Putamen (tissue), 1 donor: ENCODE results near the gene MCM3.

Source experiments
- DNase-seq: peaks from one replicate; pipeline ENCODE4 v3.0.0-alpha.2; 2016; ENCODE audit warnings: low spot score

MCM3 gene

DNA sequence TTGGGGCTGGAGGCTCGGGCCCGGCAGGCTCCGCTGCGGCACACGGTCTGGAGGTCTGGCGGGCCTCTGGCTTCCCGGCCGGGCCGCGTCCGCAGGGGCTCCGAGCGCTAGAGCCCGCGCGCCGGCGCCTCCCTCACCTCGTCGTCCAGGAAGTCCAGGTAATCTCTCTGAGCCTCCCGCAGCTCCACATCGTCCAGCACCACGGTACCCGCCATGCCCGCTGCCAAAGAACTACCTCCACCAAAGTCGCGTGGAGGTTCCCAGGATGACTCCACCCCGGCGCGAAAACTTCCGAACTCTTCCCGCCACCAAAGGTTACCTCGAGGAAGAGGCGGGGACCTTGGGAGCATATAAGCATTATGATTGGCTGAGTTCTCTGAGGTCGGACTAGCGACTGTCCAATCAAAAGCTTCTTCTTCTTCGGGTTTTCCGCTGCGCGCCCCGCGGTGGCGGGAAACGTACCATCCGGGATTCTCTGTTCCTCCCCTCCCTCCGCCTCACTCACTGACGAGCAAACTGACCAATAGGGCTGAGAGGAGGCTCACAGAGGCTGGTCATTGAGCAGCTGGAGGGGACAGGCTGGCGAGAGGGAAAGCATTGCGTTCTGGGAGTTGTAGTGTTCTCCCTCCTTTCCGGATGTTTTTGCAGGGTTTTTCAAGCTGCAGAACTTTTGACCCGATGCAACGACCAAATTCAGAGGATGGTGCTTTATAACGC is at the start of gene MCM3:
Gene MCM3 (minus strand): TSS at position 283 of the 717 bp plus-strand sequence. CDS start 68 bp downstream, at position 215.
- peak; percentile 100 for DNase-seq

GRCh38 chr6:52333840-52334200 is 49.3 kb upstream of the MCM3 start:
- no peak for DNase-seq

DNA sequence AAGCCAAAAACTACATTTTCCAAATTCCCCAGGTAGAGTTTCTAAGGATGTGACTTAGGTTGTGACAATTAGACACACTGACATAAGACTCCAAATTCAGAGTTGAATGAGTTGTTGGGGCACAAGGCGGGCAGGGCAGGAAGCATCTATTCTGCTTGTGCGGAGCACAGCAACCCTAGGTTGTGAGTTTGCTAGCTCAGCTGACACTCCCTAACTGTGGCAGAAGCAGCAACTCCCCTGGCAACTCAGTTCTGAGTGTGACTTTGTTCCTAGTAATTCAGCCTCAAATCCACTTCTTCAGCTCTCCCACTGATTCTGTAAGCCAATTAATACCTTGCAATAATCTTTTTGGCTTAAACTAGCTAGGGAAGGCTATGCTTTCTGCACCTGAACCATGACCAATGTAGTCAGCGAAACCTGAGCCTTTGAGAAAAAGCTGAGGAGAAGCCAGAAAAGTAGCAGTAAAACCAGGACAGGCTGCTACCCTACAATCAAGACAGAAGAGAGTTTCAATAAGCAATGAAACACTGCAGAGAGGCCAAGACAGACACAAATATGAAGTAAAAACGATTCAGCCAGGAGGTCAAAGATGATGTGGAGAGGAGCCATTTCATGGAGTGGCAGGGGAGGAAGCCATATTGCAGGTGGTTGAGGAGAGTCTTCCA is 47.4 kb upstream of the MCM3 start:
- DNase-seq, result no peak

DNA sequence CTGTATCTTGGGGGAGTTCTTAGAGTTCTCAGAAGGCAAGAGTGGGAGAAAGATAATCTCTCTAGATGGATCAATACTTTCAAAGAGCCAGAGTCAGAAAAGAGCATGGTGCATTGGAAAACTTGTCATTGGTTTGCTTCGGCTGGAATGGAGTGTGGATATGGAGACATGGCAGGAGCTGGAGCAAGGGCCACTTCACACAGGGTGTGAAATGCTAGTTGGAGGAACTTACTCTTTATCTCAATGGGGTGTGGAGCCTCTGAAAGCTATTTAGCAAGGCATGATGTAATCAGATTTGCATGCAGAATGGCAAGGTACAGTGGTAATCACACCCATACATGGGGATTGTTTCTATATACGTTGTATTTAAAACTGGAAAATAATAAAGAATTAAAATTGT is 45.9 kb upstream of the MCM3 start:
- DNase-seq, result no peak

DNA sequence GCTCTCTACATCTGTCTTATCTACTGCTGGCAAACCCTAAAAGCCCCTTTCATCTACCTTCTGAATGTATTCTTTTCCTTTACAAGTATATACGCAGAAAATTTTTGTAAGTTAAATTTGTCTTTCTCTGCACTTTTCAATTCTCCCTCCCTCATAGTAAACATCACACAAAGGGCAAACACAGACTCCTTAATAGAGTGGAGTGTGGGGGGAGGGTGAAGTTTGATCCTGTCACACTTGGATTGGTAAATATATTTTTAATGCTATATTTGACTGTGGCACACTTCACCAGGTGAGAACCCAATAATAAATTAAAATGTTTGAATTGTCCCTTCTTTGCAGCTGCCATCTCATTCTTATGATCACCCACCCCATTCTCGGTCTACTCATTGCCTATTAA is 44.2 kb upstream of the MCM3 start:
- DNase-seq, result no peak

GRCh38 chr6:52328303-52328662 is 43.7 kb upstream of the MCM3 start:
- no peak for DNase-seq

GRCh38 chr6:52326540-52327364 is 42.2 kb upstream of the MCM3 start:
- DNase-seq, result no peak

DNA sequence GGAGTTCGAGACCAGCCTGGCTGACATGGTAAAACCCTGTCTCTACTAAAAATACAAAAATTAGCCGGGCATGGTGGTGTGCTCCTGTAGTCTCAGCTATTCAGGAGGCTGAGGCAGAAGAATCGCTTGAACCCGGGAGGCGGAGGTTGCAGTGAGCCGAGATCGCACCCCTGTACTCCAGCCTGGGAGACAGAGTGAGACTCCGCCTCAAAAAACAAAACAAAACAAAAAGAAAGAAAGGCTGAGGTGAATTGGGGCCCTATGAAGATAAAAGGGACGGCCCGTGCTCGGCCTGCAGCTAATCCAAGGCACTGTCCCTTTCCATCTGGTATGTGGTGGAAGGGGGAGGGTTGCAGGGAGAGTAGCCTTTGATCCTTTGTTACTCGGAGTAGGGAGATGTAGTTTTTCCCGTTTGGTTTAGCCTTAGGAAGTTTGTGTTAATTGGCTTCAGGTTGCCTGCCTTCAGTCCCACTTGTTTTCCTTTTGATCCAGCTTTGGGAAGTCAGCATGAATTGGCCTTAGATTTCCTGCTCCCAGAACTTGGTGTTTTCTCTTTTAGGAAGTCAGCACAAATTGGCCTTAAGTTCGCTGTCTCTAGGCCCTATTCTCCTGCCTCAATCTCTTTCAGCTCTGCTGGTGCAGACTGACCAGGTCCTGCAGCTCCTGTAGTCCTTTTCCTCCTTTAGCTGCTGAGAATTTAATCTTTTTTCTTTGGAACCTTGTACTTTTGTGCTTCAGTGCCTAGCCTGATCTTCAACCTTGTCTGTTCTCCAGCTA is 41.3 kb upstream of the MCM3 start:
- no peak for DNase-seq

GRCh38 chr6:52324189-52324588 is 39.6 kb upstream of the MCM3 start:
- DNase-seq, result no peak

GRCh38 chr6:52317841-52318581 is 33.5 kb upstream of the MCM3 start:
- no peak for DNase-seq

GRCh38 chr6:52317211-52317610 is 32.7 kb upstream of the MCM3 start:
- no peak for DNase-seq

- DNase-seq, result no peak
Observed at GRCh38 chr6:52314752-52315151, 30.2 kb upstream of the MCM3 start.

DNA sequence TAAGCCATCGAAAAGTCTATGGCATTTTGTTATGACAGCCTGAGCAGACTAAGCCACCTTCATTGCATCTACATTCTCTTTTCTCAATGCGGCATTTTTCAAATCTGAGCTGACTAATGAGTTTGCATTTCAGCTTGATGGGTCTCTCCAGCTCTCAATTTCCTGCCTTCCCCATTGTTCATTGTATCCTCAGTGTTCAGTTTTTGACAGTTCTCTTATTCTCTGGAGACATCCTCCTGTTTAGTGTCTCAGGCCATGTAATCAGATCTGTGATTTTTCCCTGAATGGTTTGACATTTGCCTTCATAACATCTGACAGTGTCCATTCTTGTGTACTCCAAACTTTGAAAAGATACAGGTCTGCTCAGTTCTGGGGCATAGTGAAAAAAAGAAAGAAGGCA is 27.9 kb upstream of the MCM3 start:
- no peak for DNase-seq

DNA sequence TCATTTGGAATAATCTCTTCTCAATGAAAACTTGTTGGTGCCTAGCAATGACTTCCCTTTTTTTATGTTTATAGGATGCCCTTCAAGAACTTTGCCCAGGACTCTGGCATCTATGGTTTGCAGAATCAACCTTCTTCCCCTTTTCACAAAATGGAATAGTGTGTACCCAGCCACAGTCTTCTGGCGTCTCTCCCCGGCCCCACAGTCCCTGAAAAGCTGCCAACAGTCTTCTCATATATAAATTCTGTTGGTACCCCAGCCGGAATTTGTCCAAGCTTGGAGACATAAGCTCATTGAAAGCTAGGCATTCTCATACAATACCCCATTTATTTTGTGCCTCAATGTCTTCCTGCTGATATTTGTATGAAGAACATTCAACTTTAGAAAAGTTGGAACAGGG is 26.4 kb upstream of the MCM3 start:
- peak; percentile 81 for DNase-seq

DNA sequence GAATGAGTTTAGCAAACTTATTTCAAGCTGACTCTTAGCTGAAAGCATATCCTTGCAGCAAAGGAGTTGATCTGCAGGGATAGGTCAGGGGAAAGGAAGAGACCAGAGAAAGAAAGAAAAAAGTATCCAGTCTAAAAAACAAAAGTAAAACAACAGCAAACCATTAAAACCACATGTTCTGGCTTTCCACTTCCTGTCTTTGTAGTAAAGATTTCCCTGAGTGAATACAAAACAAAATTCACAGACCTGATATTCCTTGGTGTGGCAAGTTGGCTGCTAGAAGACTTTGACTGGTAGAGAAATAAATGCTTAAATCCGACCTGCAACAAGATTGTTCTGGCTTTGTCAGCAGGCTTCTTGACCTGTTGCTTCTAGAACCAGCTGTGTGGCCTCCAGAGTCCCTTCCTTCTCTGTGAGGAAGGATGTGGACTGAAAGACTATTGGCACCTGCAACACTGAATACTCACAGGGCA is 23.4 kb upstream of the MCM3 start:
- DNase-seq, result no peak

DNA sequence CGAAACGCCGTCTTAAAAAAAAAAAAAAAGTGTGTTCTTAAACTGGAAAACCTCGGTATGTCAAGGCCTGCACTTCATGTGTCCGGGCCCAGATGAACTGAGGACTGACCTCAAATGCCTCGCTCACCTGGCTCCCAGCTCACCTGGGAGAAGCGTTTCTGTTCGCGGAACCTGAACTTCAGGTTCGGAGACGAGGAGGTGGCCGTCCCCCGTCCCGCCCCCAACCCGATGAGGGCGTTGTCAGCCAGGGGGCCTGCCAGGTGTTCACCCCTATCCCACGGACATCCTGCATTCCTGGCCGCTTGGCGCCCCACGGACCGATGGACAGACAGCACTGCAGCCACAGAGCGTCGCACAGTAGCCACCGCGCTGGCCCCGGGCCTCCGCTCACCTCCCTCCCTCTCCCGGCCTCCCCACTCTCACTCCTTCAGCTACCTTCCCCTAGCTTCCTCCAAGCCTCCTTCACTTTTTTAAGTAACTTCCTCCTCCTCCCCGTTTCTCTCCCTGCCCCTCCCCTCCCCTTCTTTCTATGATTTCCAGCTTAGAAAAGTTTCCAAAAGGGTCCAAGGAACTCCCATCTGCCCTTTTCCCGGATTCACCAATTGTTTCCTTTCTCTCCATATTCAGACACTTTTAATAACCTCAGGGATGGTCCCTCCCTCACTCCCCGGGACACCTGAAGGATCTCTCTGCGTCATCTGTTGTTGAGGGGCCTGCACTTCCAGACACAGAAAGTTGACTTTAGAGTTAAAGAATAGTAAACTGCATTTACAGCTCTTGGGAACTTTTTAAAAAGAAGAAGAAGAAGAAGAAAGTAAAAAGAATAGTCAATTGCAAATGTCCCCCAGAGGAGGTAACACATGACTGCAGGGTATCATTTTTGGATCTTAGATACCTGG is 22.7 kb upstream of the MCM3 start:
- no peak for DNase-seq

DNA sequence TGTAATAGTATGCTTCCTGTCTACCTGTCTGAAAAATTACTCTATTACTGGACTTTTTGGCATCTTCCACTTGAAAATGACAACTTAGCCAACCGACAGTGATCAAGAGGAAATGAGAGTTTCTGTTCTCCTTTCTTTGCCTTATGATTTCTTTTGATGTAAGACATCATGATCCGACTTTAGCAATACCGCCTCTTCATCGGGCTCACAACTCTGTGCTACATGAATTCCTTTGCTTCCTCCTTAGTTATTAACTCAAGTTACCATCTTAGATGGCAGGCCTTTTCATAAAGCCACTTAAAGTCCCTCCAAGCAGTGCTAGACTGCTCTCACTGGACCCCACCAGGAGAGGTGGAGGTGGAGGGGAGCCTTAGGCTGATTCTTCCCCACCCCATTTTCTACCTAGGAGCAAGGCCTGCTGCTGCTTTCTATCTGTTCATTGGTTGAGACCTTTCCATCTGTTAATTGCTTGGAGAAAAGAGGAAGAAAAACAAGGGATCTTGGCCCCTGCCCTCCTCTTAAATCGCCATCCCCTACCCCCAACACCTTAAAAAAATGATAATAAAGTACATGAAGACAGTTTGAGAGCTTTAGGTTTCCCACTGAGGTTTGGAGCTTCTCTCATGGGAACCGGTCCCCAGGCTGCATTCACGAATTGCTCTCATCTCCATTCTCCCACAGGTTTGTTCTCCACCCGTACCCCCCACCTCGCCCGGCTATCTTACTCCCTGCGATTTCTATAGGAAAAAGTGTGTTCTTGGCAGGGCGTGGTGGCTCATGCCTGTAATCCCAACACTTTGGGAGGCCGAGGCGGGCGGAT is 21.6 kb upstream of the MCM3 start:
- DNase-seq, result no peak

DNA sequence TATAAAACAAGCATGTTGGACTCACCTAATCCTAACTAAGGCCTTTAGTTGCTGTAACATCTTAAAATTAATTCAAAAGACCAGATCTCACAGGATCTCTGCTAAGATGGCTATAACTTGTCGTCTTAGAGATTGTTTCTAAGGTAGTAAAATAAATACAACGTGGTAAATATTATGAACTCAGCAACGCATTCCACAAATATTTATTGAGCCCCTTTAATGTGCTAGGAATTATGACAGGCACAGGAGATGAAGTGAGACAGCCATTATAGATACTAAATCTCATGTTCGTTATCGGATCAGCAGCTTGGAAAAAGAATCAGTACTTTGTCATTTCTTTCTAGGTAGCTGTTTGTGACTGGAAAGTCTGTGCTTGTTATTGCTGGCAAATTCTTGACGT is 20.9 kb upstream of the MCM3 start:
- DNase-seq, result no peak

GRCh38 chr6:52304983-52305390 is 20.4 kb upstream of the MCM3 start:
- DNase-seq, result no peak

DNA sequence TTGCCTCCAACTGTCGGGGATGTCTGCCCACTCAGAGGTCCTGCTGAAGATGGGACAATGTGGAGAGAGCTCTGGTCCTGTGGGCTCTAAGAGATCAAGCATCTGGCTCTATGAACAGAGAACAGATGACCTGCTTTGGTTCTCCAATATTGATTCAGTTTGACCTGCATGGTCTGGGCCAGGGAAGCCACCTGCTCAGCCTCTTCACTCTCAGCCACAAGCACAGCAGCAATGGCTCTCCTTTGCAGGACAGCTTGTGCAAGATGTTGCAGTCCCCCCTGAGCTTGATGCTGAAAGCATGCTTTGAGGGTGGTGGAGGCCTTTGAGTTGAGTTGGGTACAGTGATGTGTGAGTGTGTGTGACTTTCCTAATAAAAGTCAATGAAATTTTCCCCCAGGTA is 18.6 kb upstream of the MCM3 start:
- no peak for DNase-seq
